GM21360 (cell line): ENCODE results near the gene ADAM23.

Experiments
- ATAC-seq: cut with Tn5 transposase; IDR thresholded peaks from one replicate; pipeline ENCODE4 v1.9.1; 2021; ENCODE audit warnings: mild to moderate bottlenecking, moderate library complexity; ENCODE audit not compliant: unreplicated experiment

ADAM23 gene

DNA sequence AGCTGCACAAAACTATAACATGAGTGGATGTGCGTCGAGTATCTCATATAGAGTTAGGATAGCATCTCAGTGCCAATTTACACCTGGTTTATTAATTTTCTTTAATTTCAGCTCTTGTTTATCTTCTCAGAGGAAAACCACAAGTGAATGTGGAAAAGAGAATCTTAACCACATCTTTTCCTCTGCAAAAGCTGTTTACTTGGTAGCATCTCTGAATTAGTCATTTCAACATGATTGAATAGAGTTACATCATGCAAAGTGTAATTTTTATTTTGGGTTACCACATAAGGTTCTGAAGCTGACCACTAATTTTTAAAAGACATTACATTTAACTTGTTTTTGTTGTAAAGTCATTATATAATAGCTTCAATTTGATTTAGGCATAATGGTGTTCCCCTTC, 115.2 kb downstream of the ADAM23 start:
- ATAC-seq, result no peak

DNA sequence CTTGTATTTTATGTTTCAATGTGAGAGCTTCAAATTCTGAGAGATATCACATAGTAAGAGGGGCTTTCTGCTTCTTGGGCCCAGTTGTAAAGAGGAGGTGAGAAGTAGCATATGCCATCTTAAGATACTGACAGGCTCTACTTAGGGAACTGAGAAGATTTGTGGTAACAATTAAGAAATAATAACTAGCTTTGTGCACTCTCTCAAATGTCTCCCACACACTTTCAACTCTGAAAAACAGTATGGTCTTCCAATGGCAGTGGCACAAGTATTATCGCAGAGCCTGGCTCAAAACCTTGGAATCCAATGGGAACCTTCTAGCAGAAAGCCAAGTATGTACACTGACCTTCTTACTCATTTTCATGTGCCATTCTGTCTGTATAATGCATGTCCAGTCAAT, 118.6 kb downstream of the ADAM23 start:
- no peak for ATAC-seq

DNA sequence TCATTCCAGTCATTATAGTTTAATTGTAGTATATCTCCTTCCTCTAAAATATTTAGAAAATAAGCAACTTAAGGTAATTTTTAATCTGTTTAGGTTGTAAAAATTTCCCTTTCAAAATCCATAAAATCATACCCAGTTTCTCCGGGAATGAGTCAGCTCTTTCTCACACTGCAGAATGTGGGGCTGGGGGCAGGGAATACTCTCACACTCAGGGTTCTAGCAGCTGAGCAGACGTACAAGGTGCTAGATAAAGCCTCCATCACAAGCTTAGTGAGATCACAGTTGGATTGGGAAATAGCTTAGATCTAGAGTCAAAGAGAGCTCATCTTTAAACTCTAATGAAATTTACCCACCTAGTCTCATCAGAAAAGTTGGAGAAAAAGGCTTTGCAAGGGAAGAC, 119.0 kb downstream of the ADAM23 start:
- ATAC-seq, result no peak

- ATAC-seq, result no peak
Observed at GRCh38 chr2:206563374-206563773, 120.0 kb downstream of the ADAM23 start.

DNA sequence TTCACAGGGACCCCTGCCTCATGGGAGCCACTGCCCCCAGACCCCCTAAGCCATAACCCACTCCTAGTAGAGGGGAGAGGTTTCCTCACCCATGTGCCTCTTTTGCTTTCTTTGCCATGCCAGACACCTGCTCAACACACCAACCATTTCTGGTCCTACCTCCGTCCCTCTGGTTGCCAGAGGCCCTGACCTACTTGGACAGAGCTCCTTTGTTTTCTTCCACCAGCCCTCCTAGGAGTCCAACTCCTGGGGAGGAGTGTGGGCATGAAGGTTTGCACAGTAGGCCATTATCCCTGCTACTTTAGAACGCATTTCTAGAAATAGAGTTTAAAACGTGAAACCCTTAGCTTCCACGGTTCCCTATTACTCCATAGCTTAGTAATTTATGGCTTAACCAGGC, 122.3 kb downstream of the ADAM23 start:
- ATAC-seq, result no peak

GRCh38 chr2:206569470-206569869, 126.1 kb downstream of the ADAM23 start:
- ATAC-seq, result no peak

DNA sequence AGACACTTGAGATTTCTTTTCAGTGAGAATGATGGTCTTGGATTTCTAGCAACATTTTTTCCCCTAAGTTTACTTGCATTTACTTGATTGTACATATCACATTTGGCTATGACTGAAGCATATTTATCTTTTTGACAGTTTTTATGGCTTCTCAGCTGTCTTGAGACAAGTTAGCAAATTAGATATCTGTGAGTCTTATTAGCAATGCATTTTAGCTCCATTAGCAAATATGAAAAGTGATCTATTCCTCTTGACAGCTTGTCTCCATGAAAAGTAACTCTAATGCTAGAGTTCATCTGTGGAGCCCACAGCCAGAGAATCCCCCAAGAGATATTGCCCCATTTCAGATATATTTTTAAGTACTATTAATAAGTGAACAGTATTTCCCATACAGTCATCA, 126.9 kb downstream of the ADAM23 start:
- no peak for ATAC-seq

DNA sequence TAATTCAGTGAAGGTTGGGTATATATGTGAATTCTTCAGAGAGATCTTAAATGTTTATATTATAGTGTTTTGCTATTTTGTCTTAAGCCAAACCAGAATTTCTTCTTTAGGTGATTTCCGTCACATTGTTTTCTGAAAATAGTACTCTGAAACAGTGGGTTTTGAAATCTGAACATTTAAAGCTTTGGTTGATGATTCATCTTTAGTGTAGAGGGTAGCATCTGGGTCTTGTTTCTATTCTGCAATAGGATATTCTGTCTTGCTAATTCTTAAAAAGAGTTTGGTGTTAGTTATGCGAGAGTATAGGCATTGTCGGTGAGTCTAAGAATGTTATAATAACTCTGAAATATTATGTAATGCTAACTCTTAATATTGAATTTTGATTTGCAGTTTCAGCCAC, 129.4 kb downstream of the ADAM23 start:
- no peak for ATAC-seq

GRCh38 chr2:206573793-206574192, 130.5 kb downstream of the ADAM23 start:
- no peak for ATAC-seq

GRCh38 chr2:206584323-206585116, 141.2 kb downstream of the ADAM23 start:
- no peak for ATAC-seq

- no peak for ATAC-seq
Observed at GRCh38 chr2:206585335-206585734, 142.0 kb downstream of the ADAM23 start.

GRCh38 chr2:206586609-206587008, 143.3 kb downstream of the ADAM23 start:
- no peak for ATAC-seq

GRCh38 chr2:206597717-206598218, 154.4 kb downstream of the ADAM23 start:
- no peak for ATAC-seq

DNA sequence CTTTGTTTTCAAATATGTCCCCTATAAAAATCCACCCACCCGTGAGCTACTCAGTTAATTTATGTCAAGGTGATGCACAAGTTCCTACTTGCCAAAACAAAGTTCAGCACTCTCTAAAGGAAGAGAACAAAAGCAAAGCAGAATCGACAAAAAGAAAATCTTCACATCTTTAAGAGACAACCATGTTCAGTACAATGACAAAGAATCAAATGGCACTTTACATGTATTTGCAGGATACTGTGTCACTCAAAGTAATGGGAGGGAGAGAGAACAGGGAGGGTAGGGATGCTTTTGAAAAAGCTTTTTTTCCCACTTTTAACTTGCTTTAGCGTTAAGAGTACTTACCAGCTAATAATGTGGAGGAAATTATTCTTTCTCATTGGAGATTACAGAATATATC, 159.9 kb downstream of the ADAM23 start:
- ATAC-seq, result no peak

GRCh38 chr2:206610451-206610850, 167.1 kb downstream of the ADAM23 start:
- ATAC-seq, result no peak

DNA sequence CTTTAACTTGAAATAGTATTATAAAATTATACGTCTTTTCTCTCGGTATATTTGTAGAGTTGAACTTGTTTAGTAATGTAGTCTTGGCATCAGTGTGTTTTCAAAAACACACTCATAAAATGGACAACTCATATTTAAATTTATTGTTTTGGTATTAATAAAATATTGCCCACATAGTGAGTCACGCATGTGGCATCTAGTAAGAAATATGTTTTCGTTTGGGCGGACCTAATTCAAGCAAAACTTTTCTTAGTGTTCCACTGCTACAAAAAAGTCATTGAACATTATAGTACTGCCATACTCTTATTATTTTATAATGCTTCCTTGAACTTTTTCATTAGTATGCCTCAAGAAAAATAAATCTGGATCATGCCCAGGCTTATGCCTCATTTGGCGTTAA, 167.9 kb downstream of the ADAM23 start:
- ATAC-seq, result no peak

- no peak for ATAC-seq
Observed at GRCh38 chr2:206611736-206612135, 168.4 kb downstream of the ADAM23 start.

GRCh38 chr2:206614811-206615210, 171.5 kb downstream of the ADAM23 start:
- ATAC-seq, result no peak

DNA sequence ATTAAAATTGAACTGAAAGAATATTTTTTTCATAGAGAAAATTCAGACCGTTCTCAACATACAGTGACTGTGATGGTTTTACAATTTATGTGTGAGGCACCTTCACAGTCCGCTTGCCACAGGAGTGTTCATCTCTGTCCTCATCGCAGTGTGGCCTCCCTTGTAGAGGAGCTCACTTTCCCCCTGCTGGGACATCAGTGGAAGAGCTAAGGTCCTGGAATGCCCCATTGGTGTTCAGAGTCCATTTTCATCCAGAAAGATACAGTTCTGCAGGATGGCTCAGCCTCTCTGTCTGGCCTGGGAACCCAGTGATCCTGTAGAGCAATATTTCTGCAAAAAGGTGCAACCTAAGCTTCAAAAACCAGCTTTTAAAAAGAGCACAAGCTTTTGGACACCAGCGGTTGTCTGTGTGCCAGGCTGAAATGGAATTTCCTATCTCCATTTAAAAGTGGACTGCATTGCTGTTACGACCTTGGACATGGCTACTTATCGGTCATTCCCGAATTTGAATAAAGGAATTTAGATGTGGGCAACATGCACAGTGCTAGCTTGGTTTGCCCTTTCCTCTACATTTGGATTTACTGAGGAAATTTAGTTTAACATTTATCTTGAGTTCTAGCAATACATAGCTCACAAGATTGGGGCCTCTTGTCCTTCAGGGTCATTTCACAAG, 172.2 kb downstream of the ADAM23 start:
- ATAC-seq, result no peak

DNA sequence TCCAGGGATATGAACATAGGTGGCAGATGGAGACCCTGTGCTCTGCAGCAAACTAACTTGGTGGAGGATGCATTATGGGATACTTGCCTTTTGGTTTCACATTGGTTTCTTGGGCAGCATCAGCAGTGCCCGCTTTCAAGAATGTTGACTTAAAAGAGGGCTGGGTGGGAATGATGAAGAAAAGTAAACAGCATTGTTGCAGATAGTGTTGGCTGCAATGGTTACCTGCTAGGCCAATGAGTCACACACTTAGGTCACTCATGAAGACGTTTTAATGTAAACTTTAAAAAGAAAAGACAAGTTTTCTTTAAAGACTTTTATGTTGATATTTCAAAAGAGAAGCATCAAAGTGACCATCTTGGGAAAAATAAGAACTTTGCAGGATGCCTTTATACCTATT, 172.8 kb downstream of the ADAM23 start:
- ATAC-seq, result no peak

- no peak for ATAC-seq
Observed at GRCh38 chr2:206619011-206619410, 175.7 kb downstream of the ADAM23 start.

GRCh38 chr2:206626108-206626507, 182.8 kb downstream of the ADAM23 start:
- ATAC-seq, result no peak
